ENCODE results near the gene SLC35A4. TPM values are rescaled to one million over a fixed set of nuclear protein-coding genes. Genes with fewer than 3 reads are reported as not detected.

SLC35A4 gene
- total RNA-seq, 3 donors from 2014 or later: 65.5 to 96.9 (median 93.8) TPM

DNA sequence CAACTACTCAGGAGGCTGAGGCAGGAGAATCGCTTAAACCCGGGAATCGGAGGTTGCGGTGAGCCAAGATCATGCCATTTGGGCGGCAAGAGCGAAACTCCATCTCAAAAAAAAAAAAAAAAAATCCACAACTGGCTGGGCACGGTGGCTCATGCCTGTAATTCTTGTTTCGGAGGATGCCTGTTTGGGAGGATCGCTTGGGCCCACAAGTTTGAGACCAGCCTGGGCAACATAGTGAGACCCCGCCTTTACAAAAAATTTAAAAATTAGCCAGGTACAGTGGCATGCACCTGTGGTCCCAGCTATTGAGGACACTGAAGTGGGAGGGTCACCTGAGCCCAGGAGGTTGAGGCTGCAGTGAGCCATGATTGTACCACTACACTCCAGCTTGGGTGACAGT is 19.0 kb upstream of the SLC35A4 start:
- peaks cover 42% of the 10 kb centered on the region for H3K4me1 ChIP-seq (ENCODE audit: low read depth)
- intact Hi-C loops (cut with DNase I, micrococcal nuclease): loop anchor here in 1 of 2 donors (10.0 kb wide), 2 partner anchors 89 to 181 kb away; partner anchors contain the start of genes CD14, SLC4A9 and TMCO6

DNA sequence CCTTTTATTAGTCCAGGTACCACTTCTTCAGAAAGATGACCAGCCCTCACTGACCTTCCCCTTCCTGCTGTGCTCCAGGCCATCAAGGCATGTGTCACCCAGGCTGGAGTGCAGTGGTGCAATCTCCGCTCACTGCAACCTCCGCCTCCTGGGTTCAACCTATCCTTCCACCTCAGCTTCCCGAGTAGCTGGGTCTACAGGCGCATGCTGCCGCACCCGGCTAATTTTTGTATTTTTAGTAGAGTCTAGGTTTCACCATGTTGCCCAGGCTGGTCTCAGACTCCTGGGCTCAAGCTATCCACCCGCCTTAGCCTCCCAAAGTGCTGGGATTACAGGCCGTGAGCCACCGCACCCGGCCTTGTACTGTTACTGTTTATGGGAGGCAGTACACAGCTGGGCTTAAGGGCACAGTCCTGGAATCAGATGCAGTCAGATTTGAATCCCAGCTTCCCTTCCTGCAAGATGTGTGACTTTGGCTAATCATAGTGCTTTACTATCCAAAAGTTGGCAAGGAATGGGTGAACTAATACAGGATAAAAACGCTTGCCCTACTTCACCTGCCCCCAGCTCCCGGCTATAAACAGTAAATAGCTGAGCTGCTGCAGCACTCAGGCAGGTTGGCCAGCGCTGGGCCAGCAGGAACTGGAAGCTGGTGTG is 17.6 kb upstream of the SLC35A4 start:
- Histone ChIP-seq H3K4me3 (peak overlapping the region; percentile 14), H3K9me3 (no peaks in the 10 kb centered on the region), H3K36me3 (ENCODE audit: low read depth) (no peaks in the 10 kb centered on the region), H3K4me1 (ENCODE audit: low read depth) (peaks cover 42% of the 10 kb centered on the region)
- ATAC-seq (peak; percentile 36), DNase-seq (peak; percentile 44 to 73 (median 61))
- TF ChIP-seq, protein P1, sequence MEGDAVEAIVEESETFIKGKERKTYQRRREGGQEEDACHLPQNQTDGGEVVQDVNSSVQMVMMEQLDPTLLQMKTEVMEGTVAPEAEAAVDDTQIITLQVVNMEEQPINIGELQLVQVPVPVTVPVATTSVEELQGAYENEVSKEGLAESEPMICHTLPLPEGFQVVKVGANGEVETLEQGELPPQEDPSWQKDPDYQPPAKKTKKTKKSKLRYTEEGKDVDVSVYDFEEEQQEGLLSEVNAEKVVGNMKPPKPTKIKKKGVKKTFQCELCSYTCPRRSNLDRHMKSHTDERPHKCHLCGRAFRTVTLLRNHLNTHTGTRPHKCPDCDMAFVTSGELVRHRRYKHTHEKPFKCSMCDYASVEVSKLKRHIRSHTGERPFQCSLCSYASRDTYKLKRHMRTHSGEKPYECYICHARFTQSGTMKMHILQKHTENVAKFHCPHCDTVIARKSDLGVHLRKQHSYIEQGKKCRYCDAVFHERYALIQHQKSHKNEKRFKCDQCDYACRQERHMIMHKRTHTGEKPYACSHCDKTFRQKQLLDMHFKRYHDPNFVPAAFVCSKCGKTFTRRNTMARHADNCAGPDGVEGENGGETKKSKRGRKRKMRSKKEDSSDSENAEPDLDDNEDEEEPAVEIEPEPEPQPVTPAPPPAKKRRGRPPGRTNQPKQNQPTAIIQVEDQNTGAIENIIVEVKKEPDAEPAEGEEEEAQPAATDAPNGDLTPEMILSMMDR (IDR thresholded peaks at IDR 0.05): no peak
- intact Hi-C loops (cut with DNase I, micrococcal nuclease): loop anchor here in 1 of 2 donors (10.0 kb wide), 2 partner anchors 88 to 182 kb away; partner anchors contain the start of genes CD14, SLC4A9 and TMCO6

More for the DNA sequence above, 19.0 kb upstream of the SLC35A4 start:
- DNase-seq (no peak), ATAC-seq (no peak)
- H3K9me3 ChIP-seq: no peaks in the 10 kb centered on the region
- TF ChIP-seq, protein P1 (IDR thresholded peaks at IDR 0.05): no peak
- H3K36me3 ChIP-seq (ENCODE audit: low read depth): no peaks in the 10 kb centered on the region
- no peak overlapping the region for H3K4me3 ChIP-seq

DNA sequence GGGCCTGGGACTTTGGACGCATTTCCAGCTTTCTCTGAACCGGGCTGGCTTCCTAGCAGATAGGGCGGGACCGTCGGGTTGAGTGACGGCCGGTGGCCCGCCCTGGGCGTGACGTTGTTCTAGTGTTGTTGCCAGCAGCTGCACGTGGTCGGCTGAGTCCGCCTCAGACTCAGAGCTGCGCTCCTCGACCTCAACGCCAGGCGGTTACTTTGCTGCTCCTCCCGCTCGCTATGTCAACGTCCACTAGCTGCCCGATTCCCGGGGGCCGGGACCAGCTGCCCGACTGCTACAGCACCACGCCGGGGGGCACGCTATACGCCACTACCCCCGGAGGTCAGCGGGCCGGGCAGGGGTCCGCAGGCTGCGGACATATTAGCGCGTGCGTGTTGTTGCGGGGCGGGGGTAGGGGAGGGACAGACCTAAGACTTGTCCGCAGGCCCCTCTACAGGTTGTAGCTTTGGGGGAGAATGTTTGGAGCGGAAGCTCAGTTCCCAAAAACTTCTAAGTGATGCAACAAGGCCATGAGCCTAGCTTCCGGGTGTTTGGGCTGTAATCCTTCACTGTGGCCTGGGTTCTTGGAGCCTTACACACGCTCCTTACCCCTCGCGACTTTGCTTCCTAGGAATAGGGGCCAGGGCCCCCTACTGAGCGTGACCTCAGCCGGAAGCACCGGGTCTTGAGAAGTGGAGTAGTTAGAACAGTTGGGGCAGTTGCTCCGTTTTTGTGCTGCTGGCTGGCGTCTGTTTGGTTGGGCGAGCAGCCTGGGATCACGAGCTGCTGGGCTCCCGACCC is 16.9 kb upstream of the SLC35A4 start, which contains the start of gene EIF4EBP3:
Gene EIF4EBP3 (plus strand): TSS at position 155 of the 792 bp plus-strand sequence. CDS start 76 bp downstream, at position 231.
- TF ChIP-seq, protein P1 (IDR thresholded peaks at IDR 0.05): peak; percentile 28
- intact Hi-C loops (cut with DNase I, micrococcal nuclease): loop anchor here in 1 of 2 donors (10.0 kb wide), 2 partner anchors 87 to 183 kb away; partner anchors contain the start of genes CD14, SLC4A9 and TMCO6
- ATAC-seq: peak; percentile 89
- H3K36me3 ChIP-seq (ENCODE audit: low read depth): no peaks in the 10 kb centered on the region
- no peaks in the 10 kb centered on the region for H3K9me3 ChIP-seq
- H3K4me1 ChIP-seq (ENCODE audit: low read depth): peaks cover 42% of the 10 kb centered on the region
- DNase-seq: peak; percentile 98 to 99 (median 98)
- H3K4me3 ChIP-seq: peak within 1 kb of the TSS; percentile 14

DNA sequence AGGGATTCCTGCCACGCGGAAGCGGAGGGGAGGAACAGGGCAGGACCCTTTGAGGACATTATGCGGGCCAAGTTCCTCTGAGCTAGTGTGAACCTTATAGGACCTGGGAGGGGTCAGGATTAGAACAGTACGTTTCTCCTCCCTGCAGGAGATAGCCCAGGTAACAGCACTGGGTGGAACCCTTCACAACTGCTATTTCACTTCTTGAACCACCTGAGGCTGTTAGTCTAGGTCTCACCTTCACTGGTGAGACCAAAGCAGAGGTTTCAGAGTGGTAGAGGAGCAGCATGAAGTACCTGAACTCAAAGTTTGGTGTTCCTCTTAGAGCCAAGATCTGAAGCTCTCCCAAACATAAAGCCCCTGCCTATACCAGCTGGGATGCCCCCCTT is 16.3 kb upstream of the SLC35A4 start:
- no peaks in the 10 kb centered on the region for H3K9me3 ChIP-seq
- no peak overlapping the region for H3K4me3 ChIP-seq
- intact Hi-C loops (cut with DNase I, micrococcal nuclease): loop anchor here in 1 of 2 donors (10.0 kb wide), 2 partner anchors 87 to 183 kb away; partner anchors contain the start of genes CD14, SLC4A9 and TMCO6
- TF ChIP-seq, protein P1 (IDR thresholded peaks at IDR 0.05): no peak
- peak in 1 of 3 donors; percentile 80 for DNase-seq
- peaks cover 44% of the 10 kb centered on the region for H3K4me1 ChIP-seq (ENCODE audit: low read depth)
- peak; percentile 72 for ATAC-seq
- no peaks in the 10 kb centered on the region for H3K36me3 ChIP-seq (ENCODE audit: low read depth)

DNA sequence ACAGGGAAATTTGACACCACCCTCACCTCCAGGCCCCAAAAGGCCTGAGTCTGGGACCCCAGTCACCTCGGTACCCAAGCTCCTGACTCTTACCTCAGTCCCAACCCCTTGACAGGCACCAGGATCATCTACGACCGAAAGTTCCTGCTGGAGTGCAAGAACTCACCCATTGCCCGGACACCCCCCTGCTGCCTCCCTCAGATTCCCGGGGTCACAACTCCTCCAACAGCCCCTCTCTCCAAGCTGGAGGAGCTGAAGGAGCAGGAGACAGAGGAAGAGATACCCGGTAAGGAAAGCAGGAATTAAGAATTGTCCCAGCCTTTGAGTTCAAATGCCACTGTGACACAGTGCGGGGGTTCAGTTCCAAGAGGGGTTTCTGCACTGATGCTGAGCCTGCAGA is 15.8 kb upstream of the SLC35A4 start:
- H3K9me3 ChIP-seq: no peaks in the 10 kb centered on the region
- intact Hi-C loops (cut with DNase I, micrococcal nuclease): loop anchor here in 1 of 2 donors (10.0 kb wide), 2 partner anchors 86 to 184 kb away; partner anchors contain the start of genes CD14, SLC4A9 and TMCO6

More for the DNA sequence above, 15.8 kb upstream of the SLC35A4 start:
- DNase-seq (no peak), ATAC-seq (no peak)
- Histone ChIP-seq H3K36me3 (ENCODE audit: low read depth) (no peaks in the 10 kb centered on the region), H3K4me1 (ENCODE audit: low read depth) (peaks cover 44% of the 10 kb centered on the region), H3K4me3 (no peak overlapping the region)
- TF ChIP-seq, protein P1 (IDR thresholded peaks at IDR 0.05): no peak
